Left lobe of liver (tissue), 2 donors: ENCODE measurements around the gene NSF. TPM values are rescaled to one million over a fixed set of nuclear protein-coding genes. Genes with fewer than 3 reads are reported as not detected.
"Not testable (repeated sequence)": the region's sequence is repeated elsewhere in the genome, so short reads cannot be mapped to it uniquely, and the experiment has no call there.

Source experiments
- ATAC-seq: fragments of 200-7000 bp; cut with Tn5 transposase; one replicate; pipeline ENCODE4 v1.9.1; 2020; ENCODE audit warnings: mild to moderate bottlenecking, moderate library complexity
- DNase-seq: peaks from one replicate; pipeline ENCODE4 v3.0.0-alpha.2; 2020; ENCODE audit warnings: low spot score
- total RNA-seq: library from RNA; stranded (reverse); gene quantifications from one replicate; pipeline ENCODE4 v1.2.1, GENCODE V29; 2021
- donor health status: DM: no; HTN: no; CAD: no; lungs with moderate emphysema.
- donor health status: DM: no; HTN: yes; CAD: no.

Gene NSF
- total RNA-seq, 1 donor from 2014 or later: 23.1 TPM

DNA sequence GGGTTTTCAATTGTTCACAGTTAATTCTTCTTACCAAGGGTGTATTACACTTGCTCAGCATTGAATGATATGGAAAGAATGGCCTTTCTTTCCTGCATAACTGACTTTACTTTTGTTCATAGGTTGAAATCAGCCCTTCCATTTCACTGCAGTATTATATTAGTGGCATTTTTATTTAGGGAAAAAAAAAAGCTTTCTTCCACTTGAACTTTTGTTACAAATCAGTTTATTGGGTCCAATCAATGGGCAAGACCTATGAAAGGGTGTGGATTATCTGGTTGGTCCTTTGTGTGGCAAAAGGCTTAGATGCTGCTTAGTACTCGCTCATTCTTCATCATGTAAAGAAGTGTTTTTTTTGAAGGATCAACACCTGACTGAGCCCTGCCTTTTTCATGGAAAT, 154.0 kb downstream of the NSF start:
- DNase-seq (no peak), ATAC-seq (no peak)

DNA sequence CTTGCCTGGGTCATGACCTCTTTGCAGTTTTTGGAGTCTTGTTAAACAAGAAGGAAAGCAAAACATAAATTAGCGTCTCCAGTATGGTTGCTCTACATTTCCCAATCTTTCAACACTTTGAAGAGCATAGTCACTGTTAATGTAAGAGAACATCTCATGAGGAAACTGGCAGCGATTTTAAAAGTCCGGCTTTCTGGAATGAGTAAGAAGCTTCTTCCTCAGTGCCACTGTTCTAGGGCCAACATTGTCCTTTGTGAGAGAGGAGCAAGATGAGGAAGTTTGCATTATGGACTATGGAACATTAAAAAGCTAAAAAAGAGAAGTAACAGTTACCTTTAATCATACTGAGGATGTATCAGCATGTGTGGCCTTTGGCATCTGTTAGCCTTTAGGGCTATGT, 154.9 kb downstream of the NSF start:
- ATAC-seq: no peak
- no peak for DNase-seq

DNA sequence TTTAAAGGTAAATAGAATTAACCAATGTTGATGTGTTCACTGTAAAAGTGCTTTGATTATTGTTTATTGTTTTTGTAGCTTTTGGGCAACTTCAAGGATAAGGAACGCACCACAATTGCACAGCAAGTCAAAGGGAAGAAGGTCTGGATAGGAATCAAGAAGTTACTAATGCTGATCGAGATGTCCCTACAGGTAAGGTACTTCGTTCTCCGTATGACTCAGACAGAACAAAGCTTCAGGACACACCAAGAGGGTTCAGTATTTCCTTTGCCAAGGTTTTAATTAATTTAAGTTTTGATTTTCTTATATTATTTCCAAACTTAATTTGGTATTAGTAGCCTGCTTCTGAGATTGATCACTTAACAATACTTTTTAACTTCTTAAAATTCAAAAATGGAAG, 161.0 kb downstream of the NSF start:
- DNase-seq: no peak
- ATAC-seq: no peak

DNA sequence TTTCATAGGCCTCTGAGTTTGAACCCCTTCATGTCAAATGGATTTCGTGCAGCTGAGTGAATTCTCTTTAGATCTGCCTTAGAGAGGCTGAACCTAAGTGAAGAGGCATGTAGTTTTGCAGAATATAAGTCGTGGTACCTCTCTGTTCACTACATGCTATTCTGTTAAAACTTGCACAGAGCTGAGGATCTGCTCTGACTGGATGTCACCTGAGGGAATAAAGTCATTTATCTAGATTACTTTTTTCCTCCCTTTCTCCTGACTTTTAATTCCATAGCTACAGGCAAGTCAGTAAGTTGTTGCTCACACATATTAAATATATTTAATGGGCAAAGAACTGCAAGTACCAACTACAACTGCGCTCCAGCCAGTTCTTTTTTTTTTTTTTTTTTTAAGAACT, 163.3 kb downstream of the NSF start:
- no peak for DNase-seq
- no peak for ATAC-seq

DNA sequence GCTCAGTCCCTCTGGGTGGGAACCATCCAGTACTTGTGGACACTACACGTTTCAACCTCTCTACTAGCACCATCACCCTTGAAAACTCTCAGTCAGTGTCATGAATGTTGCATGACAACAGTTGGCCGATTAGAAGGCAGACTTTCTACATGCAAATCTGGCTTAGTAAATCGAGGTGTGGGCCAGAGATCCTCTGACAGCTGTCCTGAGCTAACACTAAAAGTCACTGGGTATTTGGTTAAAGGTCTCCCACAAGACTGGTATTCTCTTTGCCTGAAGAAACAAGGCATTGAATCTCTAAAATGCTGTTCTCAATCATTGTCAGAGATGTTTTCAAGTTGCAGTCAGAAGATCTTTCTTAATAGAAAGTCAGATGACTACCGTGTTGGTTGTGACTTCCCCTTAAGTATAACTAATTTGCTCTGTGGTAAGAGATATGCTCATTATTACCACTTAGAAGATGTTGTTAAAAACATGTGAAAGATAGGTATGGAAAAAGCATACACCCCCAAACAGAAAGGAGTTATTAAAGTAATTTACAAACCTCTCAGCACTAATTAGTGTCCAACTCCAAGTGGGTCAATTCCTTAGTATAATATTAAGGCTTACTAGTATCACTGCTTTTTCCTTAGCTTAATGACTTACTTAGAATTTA, 165.7 kb downstream of the NSF start:
- DNase-seq: no peak
- ATAC-seq: no peak

DNA sequence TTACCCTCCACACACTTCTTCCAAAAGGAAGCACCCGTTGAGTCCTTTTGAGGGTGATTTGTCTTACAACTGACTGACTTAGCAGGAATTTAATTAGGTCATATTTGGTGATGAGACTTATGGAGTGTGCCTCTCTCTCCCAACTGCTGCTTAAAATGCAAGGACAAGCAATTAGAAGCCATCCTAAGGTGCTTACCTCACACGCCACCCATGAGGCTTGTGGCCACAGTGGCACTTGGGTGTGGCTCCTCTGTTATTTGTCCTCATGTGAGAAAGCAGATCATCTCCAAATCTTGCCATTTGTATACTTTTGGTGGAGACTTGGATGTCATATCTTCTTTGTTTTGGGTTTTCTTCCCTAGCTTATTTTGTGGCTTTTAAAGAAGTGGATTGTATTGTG, 166.4 kb downstream of the NSF start:
- no peak for ATAC-seq
- DNase-seq: no peak

DNA sequence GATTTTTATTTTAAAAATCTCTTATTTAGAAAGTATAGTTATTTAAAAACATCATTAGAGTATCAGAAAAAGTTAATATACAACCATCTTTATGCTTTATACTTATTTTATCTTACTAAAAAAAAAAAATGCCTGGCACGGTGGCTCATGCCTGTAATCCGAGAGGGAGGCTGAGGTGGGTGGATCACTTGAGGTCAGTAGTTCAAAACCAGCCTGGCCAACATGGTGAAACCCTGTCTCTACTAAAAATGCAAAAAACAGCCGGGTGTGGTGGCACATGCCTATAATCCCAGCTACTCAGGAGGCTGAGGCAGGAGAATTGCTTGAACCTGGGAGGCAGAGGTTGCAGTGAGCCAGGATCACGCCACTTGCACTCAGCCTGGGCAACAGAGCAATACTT, 167.1 kb downstream of the NSF start:
- not testable (repeated sequence) for DNase-seq, ATAC-seq

DNA sequence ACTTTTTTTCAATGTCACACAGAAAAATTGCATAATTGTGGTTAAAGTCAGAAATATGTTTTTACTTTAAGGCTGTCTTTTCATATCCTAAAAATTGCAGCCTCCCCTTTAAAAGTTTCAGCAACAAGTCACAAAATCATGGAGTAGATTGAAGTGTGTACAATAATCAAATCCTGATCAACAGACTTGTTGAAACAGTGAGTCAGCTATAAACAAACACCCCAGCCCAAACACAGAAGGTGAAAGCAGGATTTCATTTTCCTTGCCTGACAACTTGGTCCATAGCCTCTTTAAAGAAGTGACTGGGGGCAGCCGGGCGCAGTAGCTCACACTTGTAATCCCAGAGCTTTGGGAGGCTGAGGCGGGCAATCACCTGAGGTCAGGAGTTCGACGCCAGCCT, 168.1 kb downstream of the NSF start:
- DNase-seq (no peak), ATAC-seq (peak; percentile 68)

DNA sequence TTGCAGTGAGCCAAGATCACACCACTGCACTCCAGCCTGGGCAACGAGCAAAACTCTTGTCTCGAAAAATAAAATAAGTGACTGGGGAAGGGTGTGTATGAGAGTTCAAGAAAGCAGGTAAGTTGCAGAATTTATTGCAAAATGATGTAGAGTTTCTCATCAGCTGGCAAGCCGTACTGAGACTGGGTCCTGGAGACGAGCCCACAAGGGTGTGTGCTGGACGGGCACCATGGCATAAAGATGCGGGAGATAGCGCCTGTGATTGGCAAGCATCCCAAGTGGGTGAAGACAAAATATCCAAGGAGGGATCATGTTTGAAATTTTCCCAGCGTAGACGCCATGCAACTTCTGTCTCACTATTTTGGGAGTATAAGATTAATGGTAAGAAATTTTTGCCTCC, 168.7 kb downstream of the NSF start:
- ATAC-seq (no peak), DNase-seq (no peak)

DNA sequence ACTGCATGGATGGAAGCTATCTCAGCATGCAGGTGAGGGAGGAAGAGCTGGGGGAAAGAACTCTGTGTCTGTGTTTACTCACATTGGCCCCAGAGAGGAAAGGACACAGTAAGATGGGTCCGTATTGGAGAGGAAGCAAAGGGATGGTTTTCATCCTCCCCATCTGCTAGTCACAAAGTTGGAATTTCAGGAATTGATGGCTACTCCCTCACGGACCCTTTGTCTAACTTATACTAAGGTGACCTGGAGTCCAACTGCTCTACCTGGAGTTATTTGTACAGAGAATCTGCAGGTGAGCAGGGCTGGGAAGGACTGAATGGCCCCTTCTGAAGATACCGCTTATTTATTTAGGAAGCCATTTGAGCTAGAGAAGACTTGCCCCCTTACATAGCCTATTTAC, 172.9 kb downstream of the NSF start:
- ATAC-seq (no peak), DNase-seq (no peak)

DNA sequence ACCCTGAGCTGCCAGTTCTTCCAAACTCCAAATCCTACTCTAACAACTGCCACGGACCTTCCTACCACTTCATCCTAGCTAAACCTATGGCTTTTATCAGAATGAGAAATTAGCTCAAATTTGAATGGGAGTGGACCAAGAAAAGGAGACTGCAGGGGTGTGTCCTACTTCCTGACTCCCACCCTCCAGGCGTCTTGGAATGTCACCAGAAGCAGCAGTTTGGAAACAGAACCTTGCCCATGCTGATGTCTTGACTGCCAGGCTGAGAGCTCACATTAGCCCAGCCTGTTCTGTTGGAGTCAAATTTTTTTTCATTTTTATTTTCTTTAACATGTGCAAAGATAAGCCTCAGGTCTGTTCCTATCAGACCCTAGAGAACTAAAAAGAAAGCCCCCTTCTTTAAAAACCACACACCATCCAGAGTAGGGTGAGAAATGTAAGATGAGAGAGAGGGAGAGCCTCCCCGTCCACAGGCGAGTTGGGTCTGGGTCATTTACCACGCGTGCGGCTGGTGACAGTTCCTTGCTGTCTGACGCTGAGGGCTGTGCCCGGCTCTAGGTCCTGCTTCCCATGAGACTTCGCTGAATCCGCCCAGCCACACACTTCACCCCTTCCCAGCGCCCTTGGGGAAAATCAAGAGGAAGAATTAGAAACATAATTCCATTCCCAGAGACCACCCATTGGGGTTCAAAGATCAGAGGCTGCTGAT, 173.7 kb downstream of the NSF start:
- DNase-seq (no peak), ATAC-seq (no peak)

DNA sequence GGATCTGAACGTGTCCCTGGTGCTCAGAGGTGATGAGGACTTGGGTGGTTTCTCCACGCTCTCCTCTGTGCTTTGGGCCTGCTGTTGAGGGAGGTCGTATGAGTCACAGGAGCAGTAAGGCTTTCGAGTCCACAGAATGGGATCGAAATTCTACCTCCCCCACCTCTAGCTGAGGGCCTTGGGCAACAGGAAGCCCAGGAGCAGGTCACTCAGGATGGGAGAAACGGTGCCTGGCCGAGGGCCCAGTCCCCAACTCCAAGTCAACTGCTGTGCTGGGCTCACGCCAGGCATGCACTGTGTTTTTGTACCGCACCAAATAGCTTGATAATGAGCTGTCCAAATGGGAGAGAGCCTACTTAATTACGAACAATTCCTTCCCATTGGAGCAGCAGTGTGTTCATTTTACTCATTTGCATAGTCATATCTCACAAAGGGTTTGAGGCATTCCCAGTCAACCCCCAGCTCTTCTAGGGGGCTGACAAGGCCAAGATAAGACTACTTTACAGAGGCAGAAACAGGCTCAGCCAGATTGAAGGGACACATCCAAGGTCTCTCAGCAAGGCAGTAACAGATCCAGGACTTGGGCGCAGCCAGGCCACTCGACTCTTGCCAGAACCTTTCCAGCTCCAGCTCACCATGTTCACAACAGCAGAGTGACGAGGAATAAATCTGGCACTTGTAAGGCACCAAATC, 174.4 kb downstream of the NSF start:
- peak; percentile 83 for ATAC-seq
- DNase-seq: peak; percentile 64

DNA sequence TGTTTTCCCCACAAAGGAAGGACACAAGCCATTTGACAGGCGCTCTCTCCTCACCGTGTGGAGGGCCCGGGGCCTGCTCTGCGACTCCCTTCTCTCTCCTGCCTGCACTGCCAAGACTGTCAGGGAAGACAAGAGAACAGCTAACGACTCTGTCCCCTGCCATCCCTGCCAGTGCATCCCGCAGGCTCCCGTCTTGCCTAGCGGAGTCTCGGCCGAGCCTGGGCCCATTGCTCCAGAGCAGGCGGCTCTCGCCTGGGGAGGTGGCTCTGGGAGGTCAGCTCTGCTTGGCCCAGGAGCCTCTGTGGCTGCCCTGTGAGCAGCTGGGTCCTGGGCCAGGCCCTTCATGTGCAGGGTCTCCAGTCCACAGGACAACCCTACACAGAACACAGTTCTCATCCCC, 175.0 kb downstream of the NSF start:
- DNase-seq (no peak), ATAC-seq (peak; percentile 18)

DNA sequence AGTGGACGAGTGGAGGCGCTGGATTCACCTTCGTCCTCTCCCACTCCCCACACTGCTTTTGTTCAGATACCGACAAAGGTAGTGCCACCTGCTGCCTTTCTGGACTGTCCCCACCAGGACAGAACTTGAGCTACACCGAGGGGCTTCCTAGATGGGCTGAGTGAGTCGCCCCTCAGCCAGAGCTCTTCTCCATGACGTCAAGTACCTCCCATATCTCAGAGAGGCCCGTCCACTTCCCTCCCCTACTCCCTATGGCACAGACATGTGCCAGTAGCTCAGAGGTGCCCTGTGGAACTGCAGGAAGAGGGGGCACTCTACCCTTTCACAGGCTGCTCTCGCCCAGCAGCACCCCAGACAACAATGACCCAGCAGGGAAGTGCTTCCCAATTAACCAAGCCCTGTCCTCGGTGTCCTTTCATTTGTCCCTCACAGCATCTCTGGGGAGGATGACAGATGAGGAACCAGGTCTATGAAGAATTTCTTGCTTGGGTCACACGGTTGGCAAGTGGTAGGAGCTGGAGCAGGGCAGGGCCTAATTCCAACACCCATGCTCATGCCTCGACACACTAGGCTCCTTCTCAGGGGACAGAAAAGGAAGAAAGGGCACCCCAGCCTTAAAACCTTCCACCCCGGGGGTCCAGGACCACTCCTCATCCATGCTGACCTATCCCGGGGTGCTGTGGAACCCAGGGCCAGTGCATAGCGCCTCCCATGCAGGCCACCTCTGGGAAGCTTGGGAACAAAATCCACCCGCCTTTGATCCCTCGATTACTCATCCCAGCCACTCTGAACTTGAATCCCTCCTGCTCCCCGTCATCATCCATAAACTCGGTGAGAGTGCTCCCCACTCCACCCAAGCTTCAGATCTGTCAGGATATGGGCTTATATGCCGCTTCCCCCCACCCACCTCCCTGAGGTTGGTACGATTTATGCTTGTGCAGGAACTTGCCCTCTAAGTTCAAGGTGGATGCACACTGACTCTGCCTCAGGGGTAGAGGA, 176.3 kb downstream of the NSF start:
- DNase-seq (peak; percentile 37), ATAC-seq (no peak)

DNA sequence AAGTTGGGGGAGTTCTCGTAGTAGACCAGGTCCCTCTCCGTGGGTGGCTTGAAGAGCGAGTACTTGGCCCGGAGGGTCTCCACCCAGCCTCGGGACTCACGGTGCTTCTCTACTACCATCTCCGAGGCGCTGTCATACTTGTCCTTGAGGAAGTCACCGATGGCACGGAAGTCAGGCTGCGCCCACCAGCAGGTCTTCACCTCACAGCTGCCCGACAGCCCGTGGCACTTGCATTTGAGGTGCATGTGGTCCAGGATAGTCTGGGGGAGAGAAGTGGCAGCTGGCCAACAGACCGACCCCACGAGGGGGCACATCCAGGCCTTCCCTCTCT, 178.0 kb downstream of the NSF start:
- no peak for ATAC-seq
- no peak for DNase-seq

DNA sequence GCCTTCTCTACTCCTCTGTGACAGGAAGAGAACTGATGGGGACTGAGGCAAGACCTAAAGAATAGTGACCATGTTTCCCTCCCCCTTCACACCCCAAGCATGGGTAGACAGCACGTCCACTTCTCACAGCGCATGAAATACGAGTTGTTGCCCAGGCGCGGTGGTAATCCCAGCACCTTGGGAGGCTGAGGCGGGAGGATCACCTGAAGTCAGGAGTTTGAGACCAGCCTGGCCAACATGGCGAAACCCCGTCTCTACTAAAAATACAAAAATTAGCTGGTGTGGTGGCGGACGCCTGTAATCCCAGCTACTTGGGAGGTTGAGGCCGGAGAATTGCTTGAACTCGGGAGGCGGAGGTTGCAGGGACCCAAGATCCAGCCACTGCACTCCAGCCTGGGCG, 178.4 kb downstream of the NSF start:
- not testable (repeated sequence) for DNase-seq, ATAC-seq

DNA sequence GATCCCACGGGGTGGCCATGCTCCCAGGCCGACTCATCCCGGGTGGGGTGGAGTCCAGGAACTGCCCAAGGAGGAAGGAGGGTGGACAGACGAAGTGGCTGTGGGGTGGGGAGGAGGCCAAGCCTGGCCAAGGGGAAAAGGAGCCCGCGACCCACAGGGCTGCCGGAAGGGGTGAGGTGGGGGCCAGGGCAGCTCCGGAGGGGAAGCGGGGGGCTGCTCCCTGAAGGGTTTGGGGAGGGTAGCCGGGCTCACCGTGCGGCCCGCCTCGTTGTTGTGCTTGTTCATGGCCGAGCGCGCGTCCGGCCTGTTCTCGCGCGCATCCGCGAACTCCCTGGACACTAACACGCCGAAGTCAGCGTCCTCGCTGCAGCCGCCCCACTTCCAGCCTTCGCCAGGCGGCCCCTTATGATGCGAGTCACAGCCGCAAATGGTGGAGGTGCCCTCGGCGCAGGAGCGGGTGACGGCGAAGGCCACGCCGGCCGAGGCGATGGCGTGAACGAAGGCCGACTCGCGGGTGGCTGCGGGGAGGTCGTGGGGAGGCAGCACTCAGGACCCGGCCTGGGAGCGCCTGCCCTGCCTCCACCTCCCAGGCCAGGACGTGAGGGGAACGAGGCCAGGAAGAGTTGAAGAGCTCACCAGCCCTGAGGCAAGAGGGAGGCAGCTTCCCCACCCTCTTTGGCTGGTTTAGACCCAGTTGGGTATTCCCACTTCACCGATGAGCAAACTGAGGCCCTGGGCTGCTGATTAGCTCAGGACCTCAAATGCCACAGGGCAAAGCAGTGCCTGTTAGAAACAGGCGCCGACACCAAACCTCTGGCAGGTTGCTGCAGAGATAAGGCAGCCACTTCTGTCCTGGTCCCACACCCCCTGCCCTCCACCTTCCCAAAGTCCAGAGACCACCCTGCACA, 179.3 kb downstream of the NSF start:
- DNase-seq: peak; percentile 41
- no peak for ATAC-seq

DNA sequence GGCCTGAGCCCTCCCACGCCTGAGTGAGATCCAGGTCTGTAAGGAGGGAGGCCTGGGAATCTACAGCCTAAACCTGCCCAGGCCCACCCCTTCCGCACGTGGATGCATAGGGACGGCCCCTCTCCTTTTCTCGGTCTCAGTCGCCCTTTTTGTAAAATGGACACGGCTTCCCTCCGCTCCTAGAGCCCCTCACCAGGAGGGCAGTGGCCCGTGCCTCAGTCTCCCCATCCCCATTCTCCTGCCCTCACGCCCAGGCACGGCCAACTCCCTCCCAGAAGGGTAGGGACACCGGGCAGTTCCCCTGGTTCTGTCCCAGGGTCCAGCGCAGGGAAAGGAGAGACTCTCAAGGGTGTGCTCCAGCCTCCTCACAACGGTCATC, 180.0 kb downstream of the NSF start:
- ATAC-seq (no peak), DNase-seq (peak; percentile 44)

DNA sequence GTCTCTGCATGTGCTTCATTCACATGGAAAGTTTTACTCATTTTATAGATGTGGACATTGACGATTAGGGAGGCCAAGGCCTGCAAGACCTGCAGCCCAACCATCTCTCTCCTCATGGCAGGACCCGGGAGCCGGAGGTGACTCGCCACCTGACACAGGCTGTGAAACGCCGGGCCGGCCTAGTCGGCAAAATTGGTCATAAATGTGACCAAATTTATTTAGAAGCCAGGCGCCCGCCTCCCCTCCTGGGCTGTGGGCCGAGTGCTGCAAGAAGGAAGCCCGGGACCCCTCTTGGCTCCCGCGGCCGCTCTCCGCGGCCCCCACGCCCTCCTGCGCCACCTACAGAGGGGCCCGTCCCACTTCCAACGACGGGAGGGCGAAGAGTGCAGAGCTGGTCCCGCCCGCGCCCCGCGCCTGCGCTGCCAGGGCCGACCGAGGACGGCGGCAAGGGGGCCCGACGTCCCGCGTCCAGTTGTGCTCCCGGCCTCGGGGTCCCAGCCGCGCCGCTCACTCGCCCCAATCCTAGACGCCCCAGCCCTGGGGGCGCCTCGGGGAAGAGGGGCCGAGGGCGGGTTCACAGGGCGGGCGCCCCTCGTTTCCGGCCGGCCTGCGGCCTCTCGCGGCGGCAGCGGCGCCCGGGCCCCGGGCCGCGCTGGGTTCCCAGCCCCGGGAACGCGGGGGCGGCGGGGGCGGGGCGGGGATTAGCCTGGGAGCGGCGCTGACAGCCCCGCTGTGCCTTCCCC, 180.5 kb downstream of the NSF start:
- DNase-seq: peak; percentile 66
- peak; percentile 68 for ATAC-seq
